ENCODE data around the gene NEU2. TPM values are rescaled to one million over a fixed set of nuclear protein-coding genes. Genes with fewer than 3 reads are reported as not detected.

Gene NEU2
- polyA plus RNA-seq (ENCODE audit: insufficient read length) = not detected

DNA sequence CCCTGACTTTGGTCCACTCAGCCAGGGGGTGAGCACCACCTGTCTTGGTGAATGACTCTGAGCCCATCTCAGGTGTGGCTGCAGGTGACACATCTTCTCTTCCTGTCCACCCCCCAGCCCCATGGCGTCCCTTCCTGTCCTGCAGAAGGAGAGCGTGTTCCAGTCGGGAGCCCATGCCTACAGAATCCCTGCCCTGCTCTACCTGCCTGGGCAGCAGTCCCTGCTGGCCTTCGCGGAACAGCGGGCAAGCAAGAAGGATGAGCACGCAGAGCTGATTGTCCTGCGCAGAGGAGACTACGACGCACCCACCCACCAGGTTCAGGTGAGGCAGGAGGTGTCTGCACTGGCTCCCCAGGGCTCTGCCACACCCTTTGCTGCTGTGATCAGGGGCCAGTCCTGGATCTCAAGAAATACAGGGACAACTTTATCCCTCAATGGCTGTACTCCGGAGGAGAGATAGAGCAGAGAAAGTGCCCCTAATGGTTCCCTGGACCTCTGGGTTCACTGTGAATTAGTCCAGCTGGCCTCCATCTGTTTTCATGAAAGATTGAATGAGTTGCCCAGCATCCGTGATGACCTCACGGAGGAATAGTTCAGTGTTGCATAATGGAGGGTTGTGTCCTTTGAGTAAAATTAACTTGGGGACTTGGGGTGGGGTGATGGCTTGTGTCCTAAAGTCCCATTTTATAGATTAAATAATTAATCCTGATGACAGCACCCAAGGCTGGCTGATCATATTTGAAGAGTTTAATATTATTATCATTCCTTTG, at the start of gene NEU2:
NEU2 (plus strand) TSS at position 122 of the 770 bp plus-strand sequence; CDS start at position 122, 0 bp downstream.
- no peak for DNase-seq

GRCh38 chr2:232982926-232983668, 49.4 kb upstream of the NEU2 start:
- DNase-seq = no peak

DNA sequence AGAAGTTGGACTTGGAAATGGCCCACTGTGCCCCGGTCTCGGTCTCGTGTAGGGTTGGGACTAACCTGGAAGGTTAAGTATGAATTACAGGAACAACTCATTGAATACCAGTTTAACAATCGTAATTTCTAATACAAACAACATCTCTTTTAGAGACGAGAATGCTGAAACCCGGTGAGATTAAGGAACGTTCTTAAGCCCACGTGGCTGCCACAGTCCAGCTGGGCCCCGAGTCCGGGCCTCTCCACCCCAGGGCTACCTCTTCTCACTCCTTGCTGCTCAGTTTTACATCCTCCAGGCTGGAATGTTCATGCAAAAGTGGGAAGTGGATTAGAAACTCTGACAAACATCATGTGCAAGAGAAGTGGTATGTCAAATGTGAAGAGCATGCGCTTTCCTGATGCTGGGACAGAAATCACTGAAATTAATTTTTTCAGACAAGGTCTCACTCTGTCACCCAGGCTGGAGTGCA, 48.8 kb upstream of the NEU2 start:
- no peak for DNase-seq

- DNase-seq = no peak
Observed at GRCh38 chr2:232984451-232985207, 47.8 kb upstream of the NEU2 start.

DNA sequence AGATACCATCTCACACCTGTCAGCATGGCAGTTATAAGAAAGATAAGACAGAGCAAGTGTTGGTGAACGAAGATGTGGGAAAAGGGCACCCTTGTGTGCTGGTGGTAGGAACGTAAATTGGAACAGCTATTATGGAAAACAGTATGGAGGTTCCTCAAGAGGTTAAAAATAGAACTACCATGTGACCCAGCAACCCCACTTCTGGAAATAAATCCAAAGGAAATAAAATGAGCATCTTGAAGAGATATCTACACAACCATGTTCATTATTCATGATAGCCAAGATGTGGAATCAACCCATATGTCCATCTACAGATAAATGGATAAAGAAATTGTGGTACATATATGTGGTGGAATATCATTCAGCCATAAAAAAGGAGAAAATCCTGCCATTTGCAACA, 46.3 kb upstream of the NEU2 start:
- no peak for DNase-seq

- DNase-seq = no peak
Observed at GRCh38 chr2:232993231-232993821, 39.1 kb upstream of the NEU2 start.

GRCh38 chr2:232994446-232994845, 38.0 kb upstream of the NEU2 start:
- no peak for DNase-seq

- no peak for DNase-seq
Observed at GRCh38 chr2:232997749-232998665, 34.5 kb upstream of the NEU2 start.

GRCh38 chr2:232998666-232998985, 33.8 kb upstream of the NEU2 start:
- DNase-seq = no peak

GRCh38 chr2:232999354-232999753, 33.1 kb upstream of the NEU2 start:
- DNase-seq = no peak

DNA sequence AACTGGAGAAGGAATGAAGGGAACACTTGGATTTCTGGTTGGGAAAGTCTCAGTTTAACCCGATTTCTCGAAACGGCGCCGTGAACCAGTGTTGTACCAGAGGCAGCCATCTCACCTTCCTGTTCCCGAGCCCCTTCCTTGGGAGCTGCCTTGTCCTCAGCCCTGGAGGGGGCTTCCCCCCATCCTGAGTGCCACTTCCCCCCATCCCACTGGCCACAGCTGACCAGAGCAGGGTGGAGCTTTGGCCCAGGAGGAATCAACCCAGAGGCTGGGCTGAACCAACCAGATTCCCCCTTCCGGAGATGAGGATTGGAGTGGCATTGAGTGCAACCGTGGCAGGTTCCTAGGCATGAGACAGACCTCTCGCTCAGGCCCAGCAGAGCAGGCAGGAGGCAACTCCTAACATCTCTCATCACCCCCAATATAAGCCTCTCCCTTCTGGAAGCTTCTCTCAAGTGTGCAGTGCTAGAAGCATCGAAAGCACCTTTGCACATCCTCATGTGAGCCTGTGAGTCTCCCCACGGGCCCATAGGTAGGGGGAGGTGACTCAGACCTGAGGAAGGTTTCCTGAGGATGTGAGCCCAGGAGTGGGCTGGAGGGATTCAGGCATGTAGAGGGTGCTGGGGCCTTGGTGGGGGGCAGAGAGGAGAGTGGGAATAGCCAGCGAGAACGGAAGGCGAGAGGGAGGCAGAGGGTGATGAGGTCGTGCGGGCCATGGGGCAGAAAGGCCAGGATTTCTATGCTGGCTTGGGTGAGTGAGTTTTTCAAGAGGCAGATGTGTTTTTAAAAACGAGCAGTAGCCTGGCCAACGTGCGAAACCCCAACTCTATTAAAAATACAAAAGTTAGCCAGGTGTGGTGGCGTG, 31.4 kb upstream of the NEU2 start:
- no peak for DNase-seq

GRCh38 chr2:233002829-233003657, 29.4 kb upstream of the NEU2 start:
- no peak for DNase-seq

GRCh38 chr2:233003658-233004555, 28.6 kb upstream of the NEU2 start:
- no peak for DNase-seq

DNA sequence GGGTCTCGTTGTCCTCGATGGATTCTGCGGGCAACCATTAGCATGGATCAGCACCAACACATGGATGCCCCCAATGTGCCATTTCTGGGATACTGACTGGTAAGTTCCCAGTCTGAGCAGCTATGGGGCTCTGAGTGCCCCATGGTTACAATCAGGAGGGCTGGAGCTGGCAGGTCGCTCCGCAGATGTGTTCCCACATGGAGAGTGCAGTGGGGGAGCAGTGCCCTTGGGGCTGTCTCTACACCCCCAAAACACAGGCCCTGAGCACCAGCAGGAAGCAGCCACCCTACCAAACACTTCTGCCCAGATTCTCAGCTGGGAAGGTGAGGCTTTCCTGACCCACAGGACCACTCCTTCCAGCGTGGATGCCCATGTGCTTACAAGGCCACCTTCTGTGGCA, 27.4 kb upstream of the NEU2 start:
- no peak for DNase-seq

GRCh38 chr2:233006648-233007047, 25.8 kb upstream of the NEU2 start:
- no peak for DNase-seq

DNA sequence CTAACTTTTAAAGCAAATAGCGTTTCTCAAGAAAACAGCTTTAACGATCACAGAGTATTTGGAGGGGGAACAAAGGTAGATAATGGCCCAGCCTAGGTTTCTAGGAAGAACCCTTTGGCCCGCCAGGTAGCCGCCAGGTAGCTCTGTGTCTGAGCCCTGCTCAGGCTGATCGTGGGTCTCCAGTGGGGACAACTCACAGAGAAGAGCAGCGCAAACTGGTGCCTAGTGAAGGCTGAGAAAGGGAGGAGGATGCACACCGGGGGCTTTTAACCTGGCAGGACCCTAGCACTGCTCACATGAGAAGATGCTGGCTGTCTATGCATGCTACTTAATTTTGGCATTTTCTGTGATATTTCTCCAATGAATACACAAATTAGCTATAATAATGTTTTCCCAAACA, 25.2 kb upstream of the NEU2 start:
- DNase-seq = no peak

DNA sequence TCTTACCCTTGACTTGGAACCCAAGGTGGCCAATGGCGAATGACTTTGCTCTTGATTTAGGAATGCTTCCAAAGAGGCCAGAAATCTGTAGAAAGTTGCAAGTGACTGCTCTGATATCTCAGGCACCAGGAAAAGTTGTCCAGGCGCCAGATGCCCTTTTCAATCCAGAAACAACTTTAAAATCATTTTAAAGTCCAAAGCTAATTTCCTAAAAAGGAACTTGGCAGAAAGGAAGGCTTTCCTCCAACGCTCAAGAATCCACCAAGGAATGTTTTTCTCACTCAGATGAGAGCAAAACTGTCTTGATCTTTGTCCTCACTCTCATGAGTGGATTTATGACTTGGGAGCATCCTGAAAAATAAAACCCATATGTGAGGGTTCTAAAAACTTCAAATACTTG, 24.7 kb upstream of the NEU2 start:
- no peak for DNase-seq

DNA sequence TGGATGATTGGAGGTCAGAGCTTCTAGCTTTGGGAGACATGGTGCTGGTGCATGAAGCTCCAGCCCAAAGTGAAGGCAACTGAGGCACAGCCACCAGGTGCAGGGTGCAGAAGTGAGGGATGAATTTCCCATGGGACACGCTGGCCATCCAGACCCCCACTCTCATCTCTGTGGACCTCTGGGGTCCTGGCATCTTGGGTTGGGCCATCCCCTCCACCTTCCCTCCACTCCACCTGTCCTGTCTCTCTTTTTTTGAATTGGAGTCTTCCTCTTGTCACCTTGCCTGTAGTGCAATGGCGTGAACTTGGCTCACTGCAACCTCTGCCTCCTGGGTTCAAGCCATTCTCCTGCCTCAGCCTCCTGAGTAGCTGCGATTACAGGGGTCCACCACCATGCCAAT, 22.8 kb upstream of the NEU2 start:
- DNase-seq = no peak

Measured in hindlimb muscle (tissue), 1 donor.